Measurements from ENCODE around the gene ZNF460.
"Not testable (repeated sequence)": the region's sequence is repeated elsewhere in the genome, so short reads cannot be mapped to it uniquely, and the experiment has no call there.

Gene ZNF460

DNA sequence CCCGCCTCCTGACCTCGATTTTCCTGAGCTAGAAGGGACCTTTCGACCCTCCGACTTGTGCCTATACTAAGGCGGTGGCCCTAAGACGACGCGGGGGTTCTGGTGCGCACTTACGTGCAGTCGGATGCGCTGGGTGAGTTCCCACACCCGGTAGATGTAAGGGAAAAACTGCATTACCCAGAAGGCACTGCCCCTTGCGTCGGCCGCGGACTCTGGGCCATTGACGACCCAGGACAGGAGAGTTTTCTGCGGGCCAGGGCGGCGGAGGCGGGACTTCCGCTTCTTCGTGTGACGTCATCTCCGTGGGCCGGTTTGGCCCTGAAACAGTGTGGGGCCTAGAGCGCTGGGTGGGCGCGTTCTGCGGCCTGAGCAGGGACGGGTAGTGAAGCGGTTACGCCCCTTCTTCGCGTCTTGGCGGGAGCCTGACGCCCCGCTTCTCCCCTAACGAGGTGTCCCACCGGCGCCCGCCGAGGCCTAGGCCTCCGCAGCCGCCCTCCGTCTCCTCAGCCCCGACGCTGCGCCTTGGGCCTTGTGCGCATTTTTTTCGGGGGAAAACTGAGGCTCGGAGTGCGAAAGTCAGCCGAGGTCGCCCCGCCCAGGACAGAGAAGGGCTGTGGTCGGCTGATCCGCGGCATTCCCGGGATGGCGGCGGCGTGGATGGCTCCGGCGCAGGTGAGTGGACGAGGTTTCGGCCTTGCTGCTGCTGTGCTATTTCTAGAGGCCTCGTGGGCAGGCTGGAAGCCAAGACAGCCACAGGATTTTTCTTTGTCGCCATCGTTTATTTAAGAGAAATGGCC lies at the start of gene ZNF460:
ZNF460 (plus strand) TSS at position 321 of the 797 bp plus-strand sequence; CDS start at position 643, 322 bp downstream.
- peak; percentile 99 for DNase-seq

DNA sequence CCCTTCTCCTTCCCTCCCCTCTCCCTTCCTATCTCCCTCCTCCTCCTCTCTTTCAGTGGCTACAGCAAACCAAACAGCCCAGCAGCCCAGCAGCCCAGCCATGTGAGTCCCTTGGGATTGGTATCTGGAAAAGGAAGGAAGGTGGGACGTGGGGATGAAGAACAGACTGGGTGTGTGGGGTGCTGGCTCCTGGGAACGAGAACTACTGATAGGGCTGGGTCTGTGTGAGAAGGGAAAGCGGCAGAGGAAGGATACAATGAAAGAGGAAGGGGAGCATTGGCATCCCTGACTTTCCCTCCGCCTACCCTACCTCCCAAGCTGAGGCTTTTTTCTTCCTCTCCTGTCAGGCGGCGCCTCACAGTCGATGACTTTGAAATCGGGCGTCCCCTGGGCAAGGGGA lies 48.6 kb upstream of the ZNF460 start:
- no peak for DNase-seq

DNA sequence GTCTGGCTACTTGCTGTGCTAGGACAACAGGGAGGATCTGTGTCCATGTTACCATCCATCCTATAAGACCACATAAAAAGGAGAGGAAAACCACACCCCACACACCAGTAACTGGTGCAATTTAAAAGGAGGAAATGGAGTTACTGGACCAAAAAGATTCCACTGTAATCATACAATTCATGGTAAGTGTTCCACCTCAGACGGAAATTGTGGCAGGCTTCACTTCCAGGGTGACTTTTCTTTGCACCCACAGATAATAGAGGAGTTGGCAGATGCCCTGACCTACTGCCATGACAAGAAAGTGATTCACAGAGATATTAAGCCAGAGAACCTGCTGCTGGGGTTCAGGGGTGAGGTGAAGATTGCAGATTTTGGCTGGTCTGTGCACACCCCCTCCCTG lies 47.1 kb upstream of the ZNF460 start:
- DNase-seq: no peak

DNA sequence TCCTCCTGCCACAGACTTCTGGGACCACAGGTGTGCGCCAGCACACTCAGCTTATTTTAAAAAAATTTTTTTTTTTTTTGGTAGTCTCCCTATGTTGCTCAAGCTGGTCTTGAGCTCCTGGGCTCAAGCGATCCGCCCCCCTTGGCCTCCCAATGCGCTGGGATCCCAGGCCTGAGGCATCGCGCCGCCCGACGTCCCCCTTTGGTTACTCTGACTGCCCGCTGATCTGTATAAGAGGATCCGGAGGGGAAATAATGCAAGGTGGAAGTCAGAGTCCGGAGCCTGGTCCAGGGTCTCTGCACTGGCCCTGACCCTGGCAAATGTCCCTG lies 40.3 kb upstream of the ZNF460 start:
- DNase-seq: no peak

DNA sequence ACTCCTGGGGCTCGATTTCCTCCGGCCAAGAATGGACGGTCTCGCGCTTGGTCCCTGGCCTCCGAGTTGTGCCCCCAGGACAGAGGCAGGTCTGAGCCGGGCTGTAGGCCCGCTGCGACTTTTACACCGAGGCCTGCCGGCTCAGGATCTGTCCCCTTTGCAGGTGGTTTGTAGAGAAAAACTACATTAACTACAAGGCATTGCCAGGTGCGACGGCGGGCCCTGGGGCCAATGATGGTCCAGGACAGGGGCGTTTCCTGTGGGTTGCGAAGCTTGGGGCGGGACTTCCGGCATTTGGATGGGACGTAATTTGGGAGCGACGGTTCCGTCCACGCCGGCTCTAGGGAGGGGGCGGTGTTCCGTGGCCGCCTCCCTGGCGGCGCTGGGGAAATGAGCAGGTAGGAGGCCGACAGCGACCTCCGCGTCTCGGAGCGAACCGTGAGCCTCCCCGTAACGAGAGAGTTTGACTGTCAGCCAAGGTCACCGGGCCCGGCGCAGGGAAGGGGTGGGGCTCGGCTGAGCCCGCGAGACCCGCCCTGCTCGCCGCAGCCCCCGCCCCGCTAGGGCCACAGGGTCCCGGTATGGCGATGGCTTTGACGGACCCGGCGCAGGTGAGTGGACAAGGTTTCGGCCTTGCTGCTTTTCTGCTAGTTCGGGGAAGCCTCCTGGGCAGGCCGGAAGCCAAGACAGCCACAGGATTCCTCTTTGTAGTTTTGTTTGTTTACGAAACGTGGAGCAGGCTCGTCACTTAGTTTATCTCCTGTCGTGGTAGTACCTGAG lies 39.8 kb upstream of the ZNF460 start, which contains the start of gene ZNF805:
ZNF805 (plus strand) TSS at position 322 of the 780 bp plus-strand sequence; CDS start at position 582, 260 bp downstream.
- peak; percentile 97 for DNase-seq

DNA sequence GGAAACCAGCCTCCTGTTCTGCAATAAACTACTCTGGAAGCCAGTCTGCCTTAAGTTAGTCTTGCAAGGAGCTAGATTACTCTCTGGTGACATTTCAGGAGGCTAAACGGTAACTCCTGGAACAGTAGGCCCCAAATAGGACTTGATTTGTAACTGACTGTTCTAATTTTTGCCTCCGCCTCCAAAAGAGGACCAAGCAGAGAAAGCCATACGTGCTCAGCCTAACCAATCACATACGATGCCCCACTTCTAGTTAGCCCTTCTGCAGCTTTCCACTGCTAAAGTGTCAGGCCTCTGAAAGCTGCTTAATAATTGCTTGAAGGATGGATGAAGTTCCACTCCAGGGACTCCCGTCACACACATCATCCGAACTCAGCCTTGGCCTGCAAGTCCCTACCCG lies 39.1 kb upstream of the ZNF460 start:
- DNase-seq: no peak

DNA sequence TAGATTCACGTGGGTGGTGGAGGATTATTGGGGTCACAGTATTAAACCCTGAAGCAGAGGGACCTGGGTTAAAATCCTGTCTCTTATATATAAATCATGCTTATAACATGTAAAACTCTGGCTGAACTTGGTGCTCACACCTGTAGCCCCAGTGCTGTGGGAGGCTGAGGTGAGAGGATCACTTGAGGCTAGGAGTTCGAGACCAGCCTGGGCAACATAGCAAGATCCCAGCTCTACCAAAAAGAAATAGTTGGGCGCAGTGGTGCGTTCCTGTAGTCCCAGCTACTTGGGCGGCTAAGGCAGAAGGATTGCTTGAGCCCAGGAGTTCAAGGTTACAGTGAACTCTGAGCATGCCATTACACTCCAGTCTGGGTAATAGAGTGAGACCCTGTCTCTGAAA lies 37.5 kb upstream of the ZNF460 start:
- no peak for DNase-seq

DNA sequence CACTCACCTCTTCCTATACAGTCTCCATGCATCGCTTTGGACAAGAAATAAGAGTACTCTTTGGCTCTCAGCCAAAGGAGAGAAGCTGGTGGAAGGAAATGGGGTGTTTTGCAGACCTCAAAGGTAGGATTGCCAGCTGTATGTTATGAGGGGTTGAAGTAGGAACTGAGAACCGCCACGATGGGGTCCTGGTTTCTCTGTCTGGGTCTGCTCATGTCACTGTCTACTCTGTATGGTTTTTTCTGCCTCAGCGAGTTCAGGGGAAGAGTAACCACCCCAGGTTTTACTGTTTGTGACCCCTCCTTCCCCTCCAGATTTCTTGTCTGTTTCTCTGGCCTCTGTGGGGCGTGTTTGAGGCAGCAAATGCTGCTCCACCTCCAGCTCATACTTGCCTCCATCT lies 35.8 kb upstream of the ZNF460 start:
- DNase-seq: no peak

DNA sequence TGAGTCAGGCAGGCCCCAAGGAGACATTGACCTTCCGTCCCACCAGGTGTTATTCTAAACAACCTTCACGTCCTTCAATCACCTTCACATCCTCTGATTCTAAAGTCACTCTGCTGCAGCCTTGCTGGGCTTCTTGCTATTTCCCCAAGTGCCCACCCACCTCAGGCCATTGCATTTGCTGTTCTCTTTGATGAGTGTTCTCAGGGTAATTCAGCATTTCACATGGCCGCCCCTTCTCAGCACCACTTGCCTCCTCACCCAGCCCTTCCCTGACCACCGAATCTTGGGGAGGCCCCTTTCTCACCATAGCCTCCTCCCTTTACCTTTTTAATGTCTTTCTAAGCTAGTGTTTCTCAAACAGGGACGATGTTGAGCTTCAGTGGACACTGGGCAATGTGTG lies 35.2 kb upstream of the ZNF460 start:
- DNase-seq: no peak

DNA sequence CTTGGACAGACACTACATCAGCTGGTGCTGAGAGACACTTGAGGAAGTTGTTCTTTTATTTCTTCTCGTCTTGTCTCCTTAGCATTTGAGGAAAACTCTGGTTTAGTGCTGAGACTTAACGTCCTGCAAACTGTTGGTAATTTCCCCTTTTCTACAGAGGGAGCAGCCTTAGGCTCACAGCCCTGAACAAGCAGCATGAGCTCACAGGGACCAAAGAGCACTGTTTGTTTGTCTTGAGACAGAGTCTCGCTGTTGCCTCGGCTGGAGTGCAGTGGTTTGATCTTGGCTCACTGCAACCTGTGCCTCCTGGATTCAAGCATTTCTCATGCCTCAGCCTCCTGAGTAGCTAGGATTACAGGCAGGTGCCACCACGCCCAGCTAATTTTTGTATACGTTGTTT lies 34.3 kb upstream of the ZNF460 start:
- DNase-seq: no peak

DNA sequence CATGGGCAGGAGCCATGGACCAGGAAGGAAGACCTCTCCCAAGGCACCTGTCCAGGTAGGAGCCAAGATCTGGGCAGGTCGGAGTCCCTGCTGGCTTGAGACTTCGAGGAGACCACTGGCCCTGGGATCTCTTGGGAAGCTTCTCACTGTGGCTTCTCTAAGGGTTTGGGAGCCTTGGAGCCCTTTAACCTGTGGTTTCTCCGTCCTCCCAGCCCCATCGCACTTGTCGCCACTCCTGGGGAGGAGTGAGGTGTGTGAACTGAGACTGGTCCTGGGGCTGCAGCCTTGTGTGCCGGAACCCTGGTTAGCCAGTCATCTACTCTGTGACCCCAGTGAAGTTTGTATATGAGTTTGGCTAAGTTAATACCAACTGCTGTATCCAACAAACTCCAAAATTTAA lies 31.6 kb upstream of the ZNF460 start:
- DNase-seq: no peak

DNA sequence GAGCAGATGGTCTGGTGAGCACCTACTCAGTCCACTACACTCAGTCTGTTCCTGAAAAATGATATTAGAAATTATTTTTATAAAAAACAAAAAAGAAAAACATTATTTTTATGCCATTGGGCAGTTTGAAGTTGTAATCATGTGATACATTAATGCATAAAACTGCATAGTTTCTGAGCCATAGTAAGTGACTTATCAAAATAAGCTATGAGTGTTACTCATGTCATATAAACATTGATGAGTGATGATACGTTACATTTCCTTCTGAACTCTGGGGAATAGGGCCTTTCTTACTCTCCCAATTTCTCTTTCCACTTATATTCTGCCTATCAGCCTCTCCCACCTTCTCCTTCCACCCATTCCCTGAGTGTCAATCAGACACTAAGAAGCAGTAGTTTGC lies 31.0 kb upstream of the ZNF460 start:
- DNase-seq: no peak

DNA sequence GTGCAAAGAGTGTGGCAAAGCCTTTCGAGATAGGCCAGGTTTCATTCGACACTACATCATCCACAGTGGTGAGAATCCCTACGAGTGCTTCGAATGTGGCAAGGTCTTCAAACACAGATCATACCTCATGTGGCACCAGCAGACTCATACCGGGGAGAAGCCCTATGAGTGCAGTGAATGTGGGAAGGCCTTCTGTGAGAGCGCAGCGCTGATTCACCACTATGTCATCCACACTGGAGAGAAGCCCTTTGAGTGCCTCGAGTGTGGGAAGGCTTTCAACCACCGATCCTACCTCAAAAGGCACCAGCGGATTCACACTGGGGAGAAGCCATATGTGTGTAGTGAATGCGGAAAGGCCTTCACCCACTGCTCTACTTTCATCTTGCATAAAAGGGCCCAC lies 26.5 kb upstream of the ZNF460 start:
- peak; percentile 31 for DNase-seq

DNA sequence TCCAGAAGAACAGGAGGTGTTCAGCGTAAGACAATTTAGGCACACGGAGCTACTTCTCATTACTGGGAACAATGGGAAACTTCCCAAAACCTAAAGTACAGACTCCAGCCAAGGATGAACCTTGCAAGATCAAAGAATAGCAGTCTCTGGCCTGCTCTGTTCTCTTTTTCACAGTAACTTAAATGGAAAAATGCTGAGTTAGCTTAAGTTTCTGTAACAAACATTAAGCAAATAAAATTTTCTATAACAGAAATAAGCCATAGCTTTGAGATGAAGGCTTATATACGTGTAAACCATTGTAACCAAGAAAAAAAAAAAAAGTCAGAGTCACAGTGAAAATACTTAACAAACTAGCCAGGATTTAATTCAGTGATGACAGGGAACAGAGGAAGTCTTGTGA lies 18.2 kb upstream of the ZNF460 start:
- DNase-seq: no peak

DNA sequence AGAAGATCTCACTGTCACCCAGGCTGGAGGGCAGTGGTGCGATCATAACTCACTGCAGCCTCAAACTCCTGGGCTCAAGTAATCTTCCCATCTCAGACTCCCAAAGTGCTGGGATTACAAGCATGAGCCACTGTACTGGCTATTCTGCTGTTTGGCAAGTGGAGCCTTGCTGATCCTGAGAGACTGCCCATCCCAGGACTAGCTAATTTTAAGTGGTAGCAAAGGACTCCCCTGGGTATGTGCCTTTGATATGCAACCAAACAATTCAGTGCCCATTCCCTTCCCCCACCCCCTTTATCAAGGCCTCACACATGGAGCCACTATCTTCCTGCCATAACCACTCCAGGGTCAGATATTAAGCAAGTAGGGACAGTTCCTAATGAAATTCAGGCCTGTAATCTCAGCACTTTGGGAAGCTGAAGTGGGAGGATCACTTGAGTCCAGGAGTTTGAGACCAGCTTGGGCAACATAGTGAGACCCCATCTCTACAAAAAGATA lies 17.0 kb upstream of the ZNF460 start:
- no peak for DNase-seq

DNA sequence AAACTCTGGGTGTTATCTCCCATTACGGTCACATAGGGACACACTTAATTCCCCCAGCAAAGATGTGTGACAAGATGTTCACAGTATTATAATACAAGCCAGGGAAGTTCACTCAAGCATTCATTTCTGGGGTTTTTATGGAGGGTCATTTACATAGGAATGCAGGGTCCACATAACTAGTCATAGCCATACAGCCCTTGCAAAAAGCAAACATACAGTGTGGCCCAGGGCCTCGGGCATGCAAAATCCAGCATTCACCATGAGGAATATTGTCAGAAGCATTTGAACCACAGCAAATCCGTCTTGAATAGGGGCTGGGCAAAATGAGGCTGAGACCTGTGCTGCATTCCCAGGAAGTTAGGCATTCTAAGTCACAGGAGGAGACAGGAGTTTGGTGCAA lies 13.0 kb upstream of the ZNF460 start:
- DNase-seq: no peak

DNA sequence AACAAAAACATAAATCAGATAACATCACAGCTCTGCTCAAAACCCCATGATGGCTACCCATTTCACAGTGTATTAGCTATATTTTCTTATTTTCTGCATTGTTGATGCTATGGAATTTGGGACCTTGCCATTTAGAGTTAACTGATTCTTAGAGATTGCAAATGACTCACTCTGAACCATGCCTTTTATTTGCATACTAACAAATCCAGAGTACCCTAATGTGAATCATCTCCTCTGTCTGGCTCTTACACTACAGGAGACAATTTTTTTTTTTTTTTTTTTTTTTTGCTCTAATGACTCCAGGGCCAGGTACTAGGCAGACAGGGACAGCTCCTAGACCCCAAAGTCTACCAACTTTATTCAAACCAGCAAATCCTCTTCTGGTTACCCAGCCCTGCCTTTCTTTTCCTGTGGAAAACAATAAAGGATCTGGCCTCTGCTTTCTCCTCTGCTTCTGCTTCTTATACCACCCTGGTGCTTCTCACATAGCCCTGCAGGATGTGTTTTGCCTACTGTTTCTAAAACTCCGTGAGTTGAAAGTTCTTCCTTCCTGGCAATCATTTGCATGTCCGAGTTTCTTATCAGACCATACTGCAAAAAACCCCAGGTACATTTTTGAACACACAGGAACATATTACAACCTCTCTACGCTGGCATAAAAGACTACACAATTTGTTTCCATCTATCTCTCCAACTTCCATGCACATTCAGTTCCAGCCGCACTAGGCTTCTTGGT lies 10.6 kb upstream of the ZNF460 start:
- DNase-seq: no peak

DNA sequence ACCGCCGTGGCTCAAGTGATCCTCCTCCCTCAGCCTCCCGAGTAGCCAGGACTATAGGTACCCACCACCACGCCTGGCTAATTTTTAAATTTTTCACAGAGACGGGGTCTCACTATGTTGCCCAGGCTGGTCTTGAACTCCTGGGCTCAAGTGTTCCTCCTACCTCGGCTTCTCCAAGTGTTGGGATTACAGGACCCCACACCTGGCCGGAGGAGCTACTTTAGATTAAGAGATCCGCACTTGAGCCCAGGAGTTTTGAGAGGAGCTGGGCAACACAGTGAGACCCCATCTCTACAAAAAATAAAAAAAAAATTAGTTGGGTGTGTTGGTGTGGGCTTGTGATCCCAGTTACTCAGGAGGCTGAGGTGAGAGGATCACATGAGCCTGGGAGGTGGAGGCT lies 9.0 kb upstream of the ZNF460 start:
- no peak for DNase-seq

DNA sequence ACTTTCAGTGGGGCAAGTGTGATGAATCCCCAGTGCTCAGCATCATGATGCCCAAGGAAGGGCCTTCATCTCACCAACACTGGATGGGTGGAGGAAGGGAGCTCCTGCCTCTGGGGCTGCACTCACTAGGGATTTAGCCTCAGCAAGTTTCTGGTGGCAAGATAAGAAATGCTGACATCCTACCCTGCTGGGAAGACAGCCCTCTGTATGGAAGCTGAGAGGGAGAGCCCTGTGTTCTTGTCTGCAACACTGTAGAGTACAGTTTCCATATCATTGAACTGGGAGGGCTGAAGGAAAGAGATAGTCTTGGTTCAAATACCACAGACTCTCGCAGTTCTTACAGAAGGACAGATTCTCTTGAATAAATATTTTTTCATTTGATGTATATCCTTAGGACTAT lies 7.3 kb upstream of the ZNF460 start:
- no peak for DNase-seq

DNA sequence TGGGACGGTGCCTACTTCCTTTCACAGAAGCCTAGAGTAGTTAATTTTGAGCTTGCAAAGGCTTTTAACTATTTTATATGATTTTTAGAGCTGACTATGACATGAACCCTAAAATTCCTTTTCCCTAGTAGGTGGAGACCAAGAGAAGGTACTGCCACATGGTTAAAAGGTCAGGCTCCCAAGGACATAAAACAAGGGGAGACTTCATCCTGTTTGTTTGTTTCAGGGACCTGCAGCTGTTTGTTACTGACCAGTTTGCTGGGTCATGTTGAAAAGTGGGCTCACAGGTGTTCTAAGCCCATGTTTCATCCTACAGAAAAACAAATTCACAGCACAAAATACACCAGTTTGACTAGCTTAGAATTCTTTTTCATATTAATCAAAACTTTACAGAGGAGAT lies 3.9 kb upstream of the ZNF460 start:
- no peak for DNase-seq

DNA sequence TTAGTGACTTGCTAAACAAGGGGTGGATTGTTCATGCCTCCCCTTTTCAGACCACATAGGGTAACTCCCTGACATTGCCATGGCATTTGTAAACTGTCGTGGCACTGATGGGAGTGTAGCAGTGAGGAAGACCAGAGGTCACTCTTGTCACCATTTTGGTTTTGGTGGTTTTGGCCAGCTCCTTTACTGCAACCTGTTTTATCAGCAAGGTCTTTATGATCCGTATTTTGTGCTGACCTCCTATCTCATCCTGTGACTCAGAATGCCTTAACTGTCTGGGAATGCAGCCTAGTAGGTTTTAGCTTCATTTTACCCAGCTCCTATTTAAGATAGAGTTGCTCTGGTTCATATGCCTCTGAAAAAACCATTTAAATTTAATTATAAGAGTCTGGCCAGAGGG lies 1.8 kb upstream of the ZNF460 start:
- DNase-seq: not testable (repeated sequence)

DNA sequence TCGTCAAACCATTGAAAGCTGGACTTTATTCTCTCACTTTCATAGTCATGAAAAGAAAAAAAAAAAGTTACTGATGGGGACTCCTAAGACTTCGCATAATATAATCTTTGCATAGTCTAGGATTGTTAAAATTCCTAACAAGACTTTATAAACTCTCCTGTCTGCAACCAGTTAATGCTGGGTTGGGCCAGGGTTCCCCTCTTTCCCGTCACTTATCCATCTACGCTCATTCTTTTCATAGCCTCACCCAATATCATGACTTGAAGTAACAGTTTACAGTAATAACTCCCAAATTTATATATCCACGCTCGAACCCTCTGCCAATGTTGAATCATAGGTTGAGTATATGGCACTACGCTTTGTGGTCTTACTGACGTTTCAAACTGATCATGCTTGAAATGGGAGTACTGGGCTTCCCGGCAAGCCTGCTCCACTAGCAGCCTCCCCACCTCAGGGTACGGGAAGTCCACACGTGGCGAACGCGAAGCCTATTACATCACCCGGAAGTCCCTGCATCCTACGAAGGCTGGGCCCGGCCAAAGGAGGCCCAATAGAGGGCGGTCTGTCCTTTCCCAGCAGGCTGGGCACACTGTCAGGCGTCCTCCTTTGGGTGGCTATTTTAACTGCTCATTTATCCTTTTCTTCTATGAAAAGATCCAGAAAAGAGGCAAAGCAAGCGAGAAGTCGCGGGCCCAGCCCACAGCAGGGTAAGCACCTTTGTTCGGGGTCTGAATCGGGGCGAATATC lies 694 bp upstream of the ZNF460 start:
- DNase-seq: peak; percentile 85

DNA sequence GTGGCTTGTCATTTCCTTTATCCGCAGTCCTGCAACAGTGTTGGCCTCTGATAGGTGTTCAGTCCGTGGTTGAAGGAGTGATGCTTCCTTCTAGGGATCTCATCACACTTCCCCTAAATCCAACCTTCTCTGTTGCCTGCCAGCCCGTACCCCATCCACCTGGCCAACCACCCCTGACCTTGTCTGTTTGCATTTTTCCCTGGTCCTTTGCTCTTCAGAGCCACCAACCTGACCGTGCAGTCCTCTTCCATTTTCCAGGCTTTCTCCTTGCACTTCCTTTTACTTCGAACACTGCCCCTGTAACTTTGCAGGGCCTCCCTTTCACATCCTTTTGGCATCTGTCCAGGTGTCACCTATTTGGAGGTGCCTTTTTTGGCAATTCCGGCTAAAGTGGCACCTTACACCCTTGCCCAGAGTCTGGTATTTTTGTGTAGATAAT lies 696 bp downstream of the ZNF460 start:
- peak; percentile 6 for DNase-seq

All from activated naive CD4-positive, alpha-beta T cell treated with Interleukin-2 at 50 U/mL for 16 hours (primary cell).